PFSK-1 (cell line): ENCODE data around the gene RHOH.

Source experiments
- FOXP2 ChIP-seq: optimal IDR thresholded peaks from 2 replicates; pipeline ENCODE3; 2011; ENCODE audit warnings: borderline replicate concordance, control low read depth, inconsistent platforms; ENCODE audit not compliant: insufficient read depth; ENCODE audit errors: extremely low read length, extremely low read depth
- POLR2AphosphoS5 ChIP-seq: IDR thresholded peaks from 2 replicates; pipeline ENCODE4 v1.6.1; 2012; ENCODE audit warnings: low read depth, mild to moderate bottlenecking, control low read depth, low read length, moderate library complexity
- SIN3A ChIP-seq: IDR thresholded peaks from 2 replicates; pipeline ENCODE4 v1.6.1; 2012; ENCODE audit warnings: mild to moderate bottlenecking, low read length, moderate library complexity, borderline replicate concordance; ENCODE audit not compliant: insufficient read depth
- TAF1 ChIP-seq: IDR thresholded peaks from 2 replicates; pipeline ENCODE4 v1.6.1; 2012; ENCODE audit warnings: low read length, control low read depth, borderline replicate concordance; ENCODE audit not compliant: insufficient read depth
- TF ChIP-seq, protein P1 (sequence below), 2 experiments: IDR thresholded peaks; 2 replicates each; pipeline versions ENCODE4 v1.6.1 to v1.8.0; 2011 to 2012; ENCODE audit warnings: low read depth in 2 of 2, low read length in 2 of 2, control low read depth in 1 of 2, inconsistent platforms in 1 of 2, mild to moderate bottlenecking in 1 of 2, moderate library complexity in 1 of 2; ENCODE audit not compliant: insufficient read depth in 1 of 2

The RHOH gene

DNA sequence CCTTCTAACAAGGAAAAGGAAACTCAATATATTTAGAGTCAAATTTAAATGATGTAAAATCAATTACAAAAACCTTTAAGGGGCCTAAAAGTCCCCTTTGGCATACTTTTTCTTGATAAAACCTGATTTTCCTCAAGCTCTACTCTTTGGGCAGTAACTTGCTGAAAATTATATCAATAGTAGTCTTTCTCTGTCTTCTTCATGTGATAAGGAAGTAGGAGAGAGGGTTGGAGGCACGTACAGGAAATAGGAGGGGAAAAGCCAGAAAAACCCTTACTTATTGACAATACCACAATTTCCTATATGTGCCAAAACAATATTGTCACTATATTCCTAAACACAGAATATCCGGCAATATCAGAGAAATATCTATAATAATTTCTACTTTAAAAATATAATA lies 9.6 kb downstream of the RHOH start:
- TF ChIP-seq SIN3A (no peak), FOXP2 (no peak), POLR2AphosphoS5 (no peak)
- TF ChIP-seq, protein P1, sequence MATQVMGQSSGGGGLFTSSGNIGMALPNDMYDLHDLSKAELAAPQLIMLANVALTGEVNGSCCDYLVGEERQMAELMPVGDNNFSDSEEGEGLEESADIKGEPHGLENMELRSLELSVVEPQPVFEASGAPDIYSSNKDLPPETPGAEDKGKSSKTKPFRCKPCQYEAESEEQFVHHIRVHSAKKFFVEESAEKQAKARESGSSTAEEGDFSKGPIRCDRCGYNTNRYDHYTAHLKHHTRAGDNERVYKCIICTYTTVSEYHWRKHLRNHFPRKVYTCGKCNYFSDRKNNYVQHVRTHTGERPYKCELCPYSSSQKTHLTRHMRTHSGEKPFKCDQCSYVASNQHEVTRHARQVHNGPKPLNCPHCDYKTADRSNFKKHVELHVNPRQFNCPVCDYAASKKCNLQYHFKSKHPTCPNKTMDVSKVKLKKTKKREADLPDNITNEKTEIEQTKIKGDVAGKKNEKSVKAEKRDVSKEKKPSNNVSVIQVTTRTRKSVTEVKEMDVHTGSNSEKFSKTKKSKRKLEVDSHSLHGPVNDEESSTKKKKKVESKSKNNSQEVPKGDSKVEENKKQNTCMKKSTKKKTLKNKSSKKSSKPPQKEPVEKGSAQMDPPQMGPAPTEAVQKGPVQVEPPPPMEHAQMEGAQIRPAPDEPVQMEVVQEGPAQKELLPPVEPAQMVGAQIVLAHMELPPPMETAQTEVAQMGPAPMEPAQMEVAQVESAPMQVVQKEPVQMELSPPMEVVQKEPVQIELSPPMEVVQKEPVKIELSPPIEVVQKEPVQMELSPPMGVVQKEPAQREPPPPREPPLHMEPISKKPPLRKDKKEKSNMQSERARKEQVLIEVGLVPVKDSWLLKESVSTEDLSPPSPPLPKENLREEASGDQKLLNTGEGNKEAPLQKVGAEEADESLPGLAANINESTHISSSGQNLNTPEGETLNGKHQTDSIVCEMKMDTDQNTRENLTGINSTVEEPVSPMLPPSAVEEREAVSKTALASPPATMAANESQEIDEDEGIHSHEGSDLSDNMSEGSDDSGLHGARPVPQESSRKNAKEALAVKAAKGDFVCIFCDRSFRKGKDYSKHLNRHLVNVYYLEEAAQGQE (IDR thresholded peaks at IDR 0.05; ENCODE audit: insufficient read depth in 1 of 2, low read depth in 2 of 2, low read length in 2 of 2): no peak

DNA sequence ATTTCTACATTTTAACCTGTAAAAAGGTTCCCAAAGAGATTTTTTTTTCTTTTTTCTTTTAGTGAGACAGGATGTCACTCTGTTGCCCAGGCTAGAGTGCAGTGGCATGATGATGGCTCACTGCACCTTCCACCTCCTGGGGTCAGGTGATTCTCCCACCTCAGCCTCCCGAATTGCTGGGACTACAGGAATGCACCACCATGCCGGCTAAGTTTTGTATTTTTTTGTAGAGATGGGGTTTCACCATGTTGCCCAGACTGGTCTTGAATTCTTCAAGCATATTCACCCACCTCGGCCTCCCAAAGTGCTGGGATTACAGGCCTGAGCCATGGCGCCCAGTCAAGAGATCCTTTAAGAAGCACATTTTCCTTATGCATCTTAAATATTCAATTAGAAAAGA lies 12.6 kb downstream of the RHOH start:
- TF ChIP-seq POLR2AphosphoS5: no peak
- no peak for TF ChIP-seq SIN3A
- TF ChIP-seq FOXP2: no peak
- TF ChIP-seq, protein P1 (IDR thresholded peaks at IDR 0.05; ENCODE audit: insufficient read depth in 1 of 2, low read depth in 2 of 2, low read length in 2 of 2): no peak
- TF ChIP-seq TAF1: no peak

DNA sequence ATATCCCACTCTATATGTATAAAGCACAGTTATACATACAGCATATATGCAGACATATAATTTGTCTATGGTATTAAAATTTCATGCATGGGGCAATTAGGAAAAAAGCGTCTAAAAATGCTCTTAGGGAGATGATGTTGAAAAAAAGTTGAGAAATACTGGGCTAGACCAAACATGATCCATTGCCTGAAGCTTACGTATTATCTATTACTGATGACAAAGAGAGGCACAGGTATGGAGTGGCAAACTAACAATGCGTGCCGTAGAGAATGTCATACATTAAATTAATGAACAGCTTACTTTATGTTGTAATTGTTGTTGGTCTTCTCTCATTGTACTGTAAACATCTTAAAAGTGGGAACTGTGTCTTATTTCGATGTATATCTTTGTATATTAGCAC lies 13.9 kb downstream of the RHOH start:
- TF ChIP-seq, protein P1 (IDR thresholded peaks at IDR 0.05; ENCODE audit: insufficient read depth in 1 of 2, low read depth in 2 of 2, low read length in 2 of 2): no peak
- no peak for TF ChIP-seq FOXP2
- TF ChIP-seq SIN3A: no peak
- TF ChIP-seq TAF1: no peak
- no peak for TF ChIP-seq POLR2AphosphoS5

DNA sequence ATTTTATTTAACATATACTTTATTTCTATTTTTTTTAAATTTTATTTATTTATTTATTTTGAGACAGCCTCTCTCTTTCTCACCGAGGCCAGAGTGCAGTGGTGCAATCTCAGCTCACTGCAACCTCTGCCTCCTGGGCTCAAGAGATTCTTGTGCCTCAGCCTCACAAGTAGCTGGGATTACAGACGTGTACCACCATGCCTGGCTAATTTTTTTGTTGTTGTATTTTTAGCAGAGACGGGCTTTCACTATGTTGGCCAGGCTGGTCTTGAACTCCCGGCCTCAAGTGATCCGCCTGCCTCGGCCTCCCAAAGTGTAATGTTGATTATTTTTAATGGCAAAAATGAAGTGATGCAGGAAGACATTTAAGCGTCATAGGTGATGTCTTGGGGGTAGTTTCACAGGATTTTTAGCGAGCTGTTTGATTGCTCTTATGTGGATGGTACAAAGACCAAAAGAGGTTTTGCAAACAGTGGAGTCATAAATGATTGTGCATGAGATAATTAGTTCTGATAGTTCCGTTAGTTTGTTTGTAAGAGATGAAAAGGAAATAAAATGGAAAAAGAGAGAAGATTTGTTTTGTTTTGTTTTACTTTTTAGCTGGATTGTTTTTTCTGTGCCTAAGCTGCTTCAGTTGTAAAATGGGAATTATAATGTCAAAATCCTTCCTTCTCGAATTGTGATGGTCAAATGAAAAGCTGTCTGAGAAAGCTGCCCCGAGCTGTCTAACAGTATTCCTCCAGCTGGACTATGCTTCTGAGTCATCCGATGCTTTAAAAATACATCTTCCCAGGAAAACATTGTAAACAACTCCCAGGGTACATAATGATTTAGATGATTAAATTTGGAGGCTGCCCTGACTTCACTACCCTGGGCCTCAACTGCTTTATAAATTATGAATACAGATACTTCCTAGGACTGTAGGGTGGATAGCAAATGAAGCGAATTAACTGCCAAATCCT lies 14.7 kb downstream of the RHOH start:
- TF ChIP-seq, protein P1 (IDR thresholded peaks at IDR 0.05; ENCODE audit: insufficient read depth in 1 of 2, low read depth in 2 of 2, low read length in 2 of 2): no peak
- TF ChIP-seq FOXP2: no peak
